Measurements from ENCODE around the gene CACNB1.

DNA sequence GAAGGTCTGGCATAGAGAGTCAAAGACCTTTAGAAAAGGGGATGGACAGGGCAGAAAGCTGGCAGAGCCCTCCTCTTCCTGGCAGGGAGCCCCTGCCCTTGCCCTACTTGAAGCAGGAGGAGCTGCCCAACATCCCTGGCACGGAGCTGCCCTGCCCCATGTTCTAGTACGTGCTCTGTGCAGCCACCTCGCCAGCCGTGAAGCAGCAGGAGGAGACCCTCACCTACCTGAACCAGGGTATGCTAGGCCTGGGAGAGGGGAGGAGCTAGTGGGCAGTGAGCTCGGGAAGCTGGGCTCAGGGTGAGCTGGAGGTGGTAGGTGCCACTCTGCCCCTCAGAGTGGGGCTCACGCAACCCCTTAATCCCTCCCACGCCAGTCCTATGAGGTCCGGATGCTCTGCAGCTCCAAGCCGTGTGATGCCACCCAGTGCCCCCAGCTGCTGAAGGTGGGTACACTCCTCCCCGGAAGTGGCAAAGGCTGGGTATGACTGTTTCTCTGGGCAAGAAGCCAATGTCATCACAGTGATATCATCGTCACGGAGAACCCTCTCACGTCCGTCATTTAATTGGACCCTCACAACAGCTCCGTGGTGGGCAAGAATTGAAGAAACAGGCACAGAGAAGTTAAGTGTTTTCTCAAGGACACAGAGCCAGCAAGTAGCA, 41.0 kb upstream of the CACNB1 start:
- no peak for TF ChIP-seq ZBTB7A (IDR thresholded peaks at IDR 0.05; ENCODE audit: low read depth)
- no peak for TF ChIP-seq FOXM1 (IDR thresholded peaks at IDR 0.05; ENCODE audit: borderline replicate concordance, low read depth)
- TF ChIP-seq TAF1 (IDR thresholded peaks at IDR 0.05; ENCODE audit: low read depth) = no peak
- TF ChIP-seq MAX (IDR thresholded peaks at IDR 0.05) = no peak
- TF ChIP-seq EGR1 (IDR thresholded peaks at IDR 0.05) = no peak
- peak; percentile 51; the same call in 1 of the 2 replicates for TF ChIP-seq NFIC (IDR thresholded peaks at IDR 0.05)
- TF ChIP-seq, protein P1, sequence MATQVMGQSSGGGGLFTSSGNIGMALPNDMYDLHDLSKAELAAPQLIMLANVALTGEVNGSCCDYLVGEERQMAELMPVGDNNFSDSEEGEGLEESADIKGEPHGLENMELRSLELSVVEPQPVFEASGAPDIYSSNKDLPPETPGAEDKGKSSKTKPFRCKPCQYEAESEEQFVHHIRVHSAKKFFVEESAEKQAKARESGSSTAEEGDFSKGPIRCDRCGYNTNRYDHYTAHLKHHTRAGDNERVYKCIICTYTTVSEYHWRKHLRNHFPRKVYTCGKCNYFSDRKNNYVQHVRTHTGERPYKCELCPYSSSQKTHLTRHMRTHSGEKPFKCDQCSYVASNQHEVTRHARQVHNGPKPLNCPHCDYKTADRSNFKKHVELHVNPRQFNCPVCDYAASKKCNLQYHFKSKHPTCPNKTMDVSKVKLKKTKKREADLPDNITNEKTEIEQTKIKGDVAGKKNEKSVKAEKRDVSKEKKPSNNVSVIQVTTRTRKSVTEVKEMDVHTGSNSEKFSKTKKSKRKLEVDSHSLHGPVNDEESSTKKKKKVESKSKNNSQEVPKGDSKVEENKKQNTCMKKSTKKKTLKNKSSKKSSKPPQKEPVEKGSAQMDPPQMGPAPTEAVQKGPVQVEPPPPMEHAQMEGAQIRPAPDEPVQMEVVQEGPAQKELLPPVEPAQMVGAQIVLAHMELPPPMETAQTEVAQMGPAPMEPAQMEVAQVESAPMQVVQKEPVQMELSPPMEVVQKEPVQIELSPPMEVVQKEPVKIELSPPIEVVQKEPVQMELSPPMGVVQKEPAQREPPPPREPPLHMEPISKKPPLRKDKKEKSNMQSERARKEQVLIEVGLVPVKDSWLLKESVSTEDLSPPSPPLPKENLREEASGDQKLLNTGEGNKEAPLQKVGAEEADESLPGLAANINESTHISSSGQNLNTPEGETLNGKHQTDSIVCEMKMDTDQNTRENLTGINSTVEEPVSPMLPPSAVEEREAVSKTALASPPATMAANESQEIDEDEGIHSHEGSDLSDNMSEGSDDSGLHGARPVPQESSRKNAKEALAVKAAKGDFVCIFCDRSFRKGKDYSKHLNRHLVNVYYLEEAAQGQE (IDR thresholded peaks at IDR 0.05; ENCODE audit: low read depth) = no peak
- TF ChIP-seq CEBPB (IDR thresholded peaks at IDR 0.05) = no peak
- TF ChIP-seq YY1 (IDR thresholded peaks at IDR 0.05; ENCODE audit: low read depth) = no peak
- no peak for TF ChIP-seq EP300 (IDR thresholded peaks at IDR 0.05; ENCODE audit: borderline replicate concordance)
- no peak for TF ChIP-seq CREB1 (IDR thresholded peaks at IDR 0.05; ENCODE audit: low read depth)
- TF ChIP-seq RAD21 (IDR thresholded peaks at IDR 0.05; ENCODE audit: low read depth) = no peak
- no peak for TF ChIP-seq TEAD4 (IDR thresholded peaks at IDR 0.05)
